ENCODE results near the gene GIPC2.

GIPC2 gene

GRCh38 chr1:78003070-78003746 is 42.6 kb upstream of the GIPC2 start:
- H3K4me1 ChIP-seq (ENCODE audit: control insufficient read depth, low read length): peaks cover 31% of the 10 kb centered on the region
- H3K9me2 ChIP-seq (replicated peaks; ENCODE audit: control insufficient read depth, low read length): no peaks in the 10 kb centered on the region
- H3K4me2 ChIP-seq (ENCODE audit: low read length): peak overlapping the region; percentile 77
- no peak for TF ChIP-seq EZH2phosphoT487 (IDR thresholded peaks at IDR 0.05; ENCODE audit: borderline replicate concordance, low read length)
- TF ChIP-seq, protein P1, sequence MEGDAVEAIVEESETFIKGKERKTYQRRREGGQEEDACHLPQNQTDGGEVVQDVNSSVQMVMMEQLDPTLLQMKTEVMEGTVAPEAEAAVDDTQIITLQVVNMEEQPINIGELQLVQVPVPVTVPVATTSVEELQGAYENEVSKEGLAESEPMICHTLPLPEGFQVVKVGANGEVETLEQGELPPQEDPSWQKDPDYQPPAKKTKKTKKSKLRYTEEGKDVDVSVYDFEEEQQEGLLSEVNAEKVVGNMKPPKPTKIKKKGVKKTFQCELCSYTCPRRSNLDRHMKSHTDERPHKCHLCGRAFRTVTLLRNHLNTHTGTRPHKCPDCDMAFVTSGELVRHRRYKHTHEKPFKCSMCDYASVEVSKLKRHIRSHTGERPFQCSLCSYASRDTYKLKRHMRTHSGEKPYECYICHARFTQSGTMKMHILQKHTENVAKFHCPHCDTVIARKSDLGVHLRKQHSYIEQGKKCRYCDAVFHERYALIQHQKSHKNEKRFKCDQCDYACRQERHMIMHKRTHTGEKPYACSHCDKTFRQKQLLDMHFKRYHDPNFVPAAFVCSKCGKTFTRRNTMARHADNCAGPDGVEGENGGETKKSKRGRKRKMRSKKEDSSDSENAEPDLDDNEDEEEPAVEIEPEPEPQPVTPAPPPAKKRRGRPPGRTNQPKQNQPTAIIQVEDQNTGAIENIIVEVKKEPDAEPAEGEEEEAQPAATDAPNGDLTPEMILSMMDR (IDR thresholded peaks at IDR 0.05; ENCODE audit: low read depth, low read length, poor library complexity, severe bottlenecking): no peak
- no peaks in the 10 kb centered on the region for H3K36me3 ChIP-seq (ENCODE audit: control insufficient read depth, low read length)
- H3F3A ChIP-seq (ENCODE audit: control insufficient read depth, insufficient read depth): peaks cover 38% of the 10 kb centered on the region
- no peaks in the 10 kb centered on the region for H3K27me3 ChIP-seq (ENCODE audit: control insufficient read depth, low read length)
- no peaks in the 10 kb centered on the region for H3K9me3 ChIP-seq (ENCODE audit: control insufficient read depth, insufficient read depth, low read length)
- peaks cover 23% of the 10 kb centered on the region for H3K79me2 ChIP-seq (ENCODE audit: control insufficient read depth, low read length)
- peak overlapping the region; percentile 83 for H3K27ac ChIP-seq (ENCODE audit: low read depth, low read length)
- peak overlapping the region; percentile 88 for H3K4me3 ChIP-seq (ENCODE audit: low read length)
- no peaks in the 10 kb centered on the region for H4K20me1 ChIP-seq (ENCODE audit: control insufficient read depth, insufficient read depth, low read depth, low read length)

DNA sequence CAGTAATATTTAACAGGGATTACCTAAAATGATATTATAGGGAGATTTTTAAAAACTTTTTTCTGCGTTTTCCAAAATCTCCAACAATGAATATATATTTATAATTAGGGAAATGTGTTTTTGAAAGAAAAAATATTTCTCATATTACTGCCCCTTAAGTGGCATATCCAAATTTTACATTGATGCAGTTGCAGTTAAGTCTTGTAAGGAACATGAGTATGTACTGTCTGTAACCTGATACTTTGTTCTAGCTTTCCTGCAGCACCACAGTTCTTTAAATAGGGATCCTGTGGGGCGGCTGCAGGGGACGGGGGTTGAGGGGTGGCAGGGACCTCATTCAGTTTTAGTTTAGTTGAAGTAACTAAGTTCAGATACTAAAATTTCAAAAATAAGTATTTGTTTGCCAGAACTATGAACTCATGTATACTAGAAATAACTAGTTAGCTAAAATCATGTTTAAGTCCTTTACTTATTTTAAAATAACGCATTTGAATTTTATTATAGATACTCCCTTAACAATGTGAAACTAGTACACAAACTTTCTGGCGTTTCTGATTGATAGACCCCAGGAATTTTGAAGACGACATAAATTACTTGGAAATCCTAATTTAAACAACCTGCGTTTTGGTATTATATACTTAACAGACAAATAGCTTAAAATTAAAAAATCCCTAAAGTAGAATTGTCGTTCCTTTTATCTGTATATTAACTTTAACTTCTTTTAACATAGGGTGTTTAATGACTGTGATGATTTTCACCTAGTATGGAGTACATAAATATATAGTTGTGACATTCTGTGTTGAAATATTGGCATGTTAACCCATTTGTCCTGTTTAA is 41.7 kb upstream of the GIPC2 start:
- Histone ChIP-seq H3K79me2 (ENCODE audit: control insufficient read depth, low read length) (peaks cover 23% of the 10 kb centered on the region), H3F3A (ENCODE audit: control insufficient read depth, insufficient read depth) (peaks cover 34% of the 10 kb centered on the region), H3K4me1 (ENCODE audit: control insufficient read depth, low read length) (peaks cover 31% of the 10 kb centered on the region), H3K36me3 (ENCODE audit: control insufficient read depth, low read length) (no peaks in the 10 kb centered on the region), H3K4me3 (ENCODE audit: low read length) (peak overlapping the region; percentile 88), H3K27ac (ENCODE audit: low read depth, low read length) (peak overlapping the region; percentile 83), H4K20me1 (ENCODE audit: control insufficient read depth, insufficient read depth, low read depth, low read length) (no peaks in the 10 kb centered on the region), H3K9me3 (ENCODE audit: control insufficient read depth, insufficient read depth, low read length) (no peaks in the 10 kb centered on the region), H3K27me3 (ENCODE audit: control insufficient read depth, low read length) (no peaks in the 10 kb centered on the region), H3K9me2 (replicated peaks; ENCODE audit: control insufficient read depth, low read length) (no peaks in the 10 kb centered on the region), H3K4me2 (ENCODE audit: low read length) (peak overlapping the region; percentile 77)
- TF ChIP-seq, protein P1 (IDR thresholded peaks at IDR 0.05; ENCODE audit: low read depth, low read length, poor library complexity, severe bottlenecking): no peak
- TF ChIP-seq EZH2phosphoT487 (IDR thresholded peaks at IDR 0.05; ENCODE audit: borderline replicate concordance, low read length): no peak

- peak within 1 kb of the TSS; percentile 88 for H3K4me3 ChIP-seq (ENCODE audit: low read length)
- no peak for TF ChIP-seq EZH2phosphoT487 (IDR thresholded peaks at IDR 0.05; ENCODE audit: borderline replicate concordance, low read length)
- TF ChIP-seq, protein P1 (IDR thresholded peaks at IDR 0.05; ENCODE audit: low read depth, low read length, poor library complexity, severe bottlenecking): no peak
- H3K4me2 ChIP-seq (ENCODE audit: low read length): peak within 1 kb of the TSS; percentile 77
- peaks cover 33% of the 10 kb centered on the region for H3F3A ChIP-seq (ENCODE audit: control insufficient read depth, insufficient read depth)
- H3K9me2 ChIP-seq (replicated peaks; ENCODE audit: control insufficient read depth, low read length): no peaks in the 10 kb centered on the region
- H3K27ac ChIP-seq (ENCODE audit: low read depth, low read length): peak within 1 kb of the TSS; percentile 83
- H3K79me2 ChIP-seq (ENCODE audit: control insufficient read depth, low read length): peaks cover 23% of the 10 kb centered on the region
- no peaks in the 10 kb centered on the region for H3K9me3 ChIP-seq (ENCODE audit: control insufficient read depth, insufficient read depth, low read length)
- H3K27me3 ChIP-seq (ENCODE audit: control insufficient read depth, low read length): no peaks in the 10 kb centered on the region
- H3K36me3 ChIP-seq (ENCODE audit: control insufficient read depth, low read length): no peaks in the 10 kb centered on the region
- H3K4me1 ChIP-seq (ENCODE audit: control insufficient read depth, low read length): peaks cover 31% of the 10 kb centered on the region
- no peaks in the 10 kb centered on the region for H4K20me1 ChIP-seq (ENCODE audit: control insufficient read depth, insufficient read depth, low read depth, low read length)
These were observed 40.9 kb upstream of the GIPC2 start, which contains the start of gene DNAJB4 for GRCh38 chr1:78004719-78005447. DNAJB4 (plus strand) TSS chr1:78004939; CDS start chr1:78005111, 172 bp downstream.
